ENCODE data around the gene SIK3. TPM values are rescaled to one million over a fixed set of nuclear protein-coding genes. Genes with fewer than 3 reads are reported as not detected.

Gene SIK3
- total RNA-seq, 1 donor: 25.7 TPM

DNA sequence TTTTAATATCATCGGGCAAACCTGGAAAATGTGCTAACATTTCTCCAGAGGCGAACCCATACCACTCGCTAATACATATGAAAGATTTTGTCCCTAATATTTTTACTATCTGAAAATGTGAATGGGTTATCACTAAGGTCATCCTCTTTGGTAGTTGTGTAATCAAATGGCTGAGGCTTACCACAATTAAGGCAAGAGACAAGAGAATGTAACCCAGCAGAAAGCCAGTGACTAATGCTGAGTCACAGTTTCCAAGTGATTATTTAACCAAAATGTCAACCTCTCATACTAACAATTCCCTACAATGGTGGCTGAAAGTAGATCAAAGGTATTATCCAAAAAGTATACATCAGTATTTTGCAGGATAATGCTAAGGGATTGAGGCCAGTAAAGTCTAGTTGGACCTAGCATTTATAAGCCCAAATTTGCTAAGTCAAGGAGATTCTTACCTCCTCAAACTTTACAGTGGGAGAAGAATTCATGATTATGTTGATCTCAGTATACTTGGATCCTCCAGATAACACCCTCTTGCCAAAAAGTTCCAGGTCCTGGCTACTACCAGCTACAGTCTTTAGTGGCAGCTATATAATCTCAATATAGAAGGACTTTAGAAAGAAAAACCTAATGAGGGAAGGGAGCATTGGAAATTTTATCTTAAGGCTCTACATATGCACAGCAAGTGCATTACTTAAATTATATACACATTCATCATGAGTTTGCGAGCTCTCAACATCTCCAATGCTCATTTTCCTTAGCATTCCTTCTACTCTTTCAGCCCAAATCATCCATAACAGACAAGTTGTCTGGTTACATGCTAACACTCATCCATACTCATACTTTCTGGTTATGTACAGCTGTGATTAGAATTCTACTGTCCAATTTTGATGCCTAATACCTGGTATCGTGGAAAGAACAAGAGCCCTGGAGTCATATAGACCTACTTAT lies 25.4 kb downstream of the SIK3 start:
- peak overlapping the region; percentile 57 for H3K27ac ChIP-seq (ENCODE audit: low read depth, low read length)
- H3K79me2 ChIP-seq (ENCODE audit: insufficient read depth, low read length): peaks cover 74% of the 10 kb centered on the region
- no peaks in the 10 kb centered on the region for H3K9me3 ChIP-seq (ENCODE audit: low read depth, low read length)
- H2AFZ ChIP-seq (ENCODE audit: low read length): no peak overlapping the region
- H3K36me3 ChIP-seq (ENCODE audit: insufficient read depth, low read length): no peaks in the 10 kb centered on the region
- DNase-seq (ENCODE audit: insufficient read length, low spot score, missing footprints): peak; percentile 62
- H3K4me3 ChIP-seq (ENCODE audit: insufficient read depth, low read length): no peak overlapping the region
- no peaks in the 10 kb centered on the region for H3K27me3 ChIP-seq (ENCODE audit: insufficient read depth, low read length)
- TF ChIP-seq CTCF (IDR thresholded peaks at IDR 0.05; ENCODE audit: extremely low read depth, low read depth, low read length): no peak
- H4K20me1 ChIP-seq (ENCODE audit: insufficient read depth, low read length): peaks cover 76% of the 10 kb centered on the region
- H3K4me1 ChIP-seq (ENCODE audit: insufficient read depth, low read length): peaks cover 36% of the 10 kb centered on the region
- peak overlapping the region; percentile 56 for H3K4me2 ChIP-seq (ENCODE audit: insufficient read depth, low read length)

DNA sequence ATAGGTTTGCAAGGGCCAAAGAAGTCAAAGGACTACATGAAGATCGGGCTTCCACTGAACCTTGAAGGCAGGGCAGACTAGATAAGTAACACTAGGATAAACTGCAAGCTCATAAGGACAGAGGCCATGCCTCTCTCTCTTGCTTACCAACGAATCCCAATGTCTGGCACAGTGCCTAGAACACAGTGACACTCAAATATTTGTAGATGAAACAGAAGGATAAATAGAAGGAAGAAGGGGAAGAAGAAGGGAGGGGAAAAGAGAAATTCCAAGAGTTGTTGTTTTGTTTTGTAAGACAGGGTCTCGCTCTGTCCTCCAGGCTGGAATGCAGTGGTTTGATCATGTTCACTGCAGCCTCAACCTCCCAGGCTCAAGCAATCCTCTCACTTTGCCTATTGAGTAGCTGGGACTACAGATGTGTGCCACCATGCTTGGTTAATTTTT lies 26.9 kb downstream of the SIK3 start:
- H4K20me1 ChIP-seq (ENCODE audit: insufficient read depth, low read length): peaks cover 68% of the 10 kb centered on the region
- no peak overlapping the region for H3K4me2 ChIP-seq (ENCODE audit: insufficient read depth, low read length)
- no peak for DNase-seq (ENCODE audit: insufficient read length, low spot score, missing footprints)
- H2AFZ ChIP-seq (ENCODE audit: low read length): no peak overlapping the region
- no peak overlapping the region for H3K27ac ChIP-seq (ENCODE audit: low read depth, low read length)
- no peak for TF ChIP-seq CTCF (IDR thresholded peaks at IDR 0.05; ENCODE audit: extremely low read depth, low read depth, low read length)
- no peaks in the 10 kb centered on the region for H3K36me3 ChIP-seq (ENCODE audit: insufficient read depth, low read length)
- H3K79me2 ChIP-seq (ENCODE audit: insufficient read depth, low read length): peaks cover 71% of the 10 kb centered on the region
- H3K9me3 ChIP-seq (ENCODE audit: low read depth, low read length): no peaks in the 10 kb centered on the region
- peaks cover 30% of the 10 kb centered on the region for H3K4me1 ChIP-seq (ENCODE audit: insufficient read depth, low read length)
- no peak overlapping the region for H3K4me3 ChIP-seq (ENCODE audit: insufficient read depth, low read length)
- no peaks in the 10 kb centered on the region for H3K27me3 ChIP-seq (ENCODE audit: insufficient read depth, low read length)

- TF ChIP-seq CTCF (IDR thresholded peaks at IDR 0.05; ENCODE audit: extremely low read depth, low read depth, low read length): no peak
- no peak overlapping the region for H2AFZ ChIP-seq (ENCODE audit: low read length)
- DNase-seq (ENCODE audit: insufficient read length, low spot score, missing footprints): no peak
- H3K4me2 ChIP-seq (ENCODE audit: insufficient read depth, low read length): no peak overlapping the region
- H3K36me3 ChIP-seq (ENCODE audit: insufficient read depth, low read length): no peaks in the 10 kb centered on the region
- peaks cover 30% of the 10 kb centered on the region for H3K4me1 ChIP-seq (ENCODE audit: insufficient read depth, low read length)
- peaks cover 61% of the 10 kb centered on the region for H4K20me1 ChIP-seq (ENCODE audit: insufficient read depth, low read length)
- H3K9me3 ChIP-seq (ENCODE audit: low read depth, low read length): no peaks in the 10 kb centered on the region
- H3K27me3 ChIP-seq (ENCODE audit: insufficient read depth, low read length): no peaks in the 10 kb centered on the region
- no peak overlapping the region for H3K27ac ChIP-seq (ENCODE audit: low read depth, low read length)
- no peak overlapping the region for H3K4me3 ChIP-seq (ENCODE audit: insufficient read depth, low read length)
- H3K79me2 ChIP-seq (ENCODE audit: insufficient read depth, low read length): peaks cover 68% of the 10 kb centered on the region
Observed at GRCh38 chr11:117070016-117070415, 28.2 kb downstream of the SIK3 start.

- no peak overlapping the region for H3K4me3 ChIP-seq (ENCODE audit: insufficient read depth, low read length)
- no peak overlapping the region for H3K4me2 ChIP-seq (ENCODE audit: insufficient read depth, low read length)
- H2AFZ ChIP-seq (ENCODE audit: low read length): no peak overlapping the region
- no peaks in the 10 kb centered on the region for H3K9me3 ChIP-seq (ENCODE audit: low read depth, low read length)
- H4K20me1 ChIP-seq (ENCODE audit: insufficient read depth, low read length): peaks cover 57% of the 10 kb centered on the region
- H3K27me3 ChIP-seq (ENCODE audit: insufficient read depth, low read length): no peaks in the 10 kb centered on the region
- peaks cover 35% of the 10 kb centered on the region for H3K4me1 ChIP-seq (ENCODE audit: insufficient read depth, low read length)
- no peak for DNase-seq (ENCODE audit: insufficient read length, low spot score, missing footprints)
- peaks cover 67% of the 10 kb centered on the region for H3K79me2 ChIP-seq (ENCODE audit: insufficient read depth, low read length)
- no peaks in the 10 kb centered on the region for H3K36me3 ChIP-seq (ENCODE audit: insufficient read depth, low read length)
- no peak overlapping the region for H3K27ac ChIP-seq (ENCODE audit: low read depth, low read length)
- no peak for TF ChIP-seq CTCF (IDR thresholded peaks at IDR 0.05; ENCODE audit: extremely low read depth, low read depth, low read length)
Observed at GRCh38 chr11:117068303-117068860, 29.8 kb downstream of the SIK3 start.

Measured in osteoblast (primary cell).